Cardiac fibroblast (primary cell): ENCODE results near the gene IL1RN.
A peak's percentile ranks its signal among the peaks of the same experiment; 100 is the strongest.

Experiments
- DNase-seq, 2 donors: peaks; one replicate each; pipeline versions ENCODE4 v3.0.0 to v3.0.0-alpha.2; 2010; ENCODE audit warnings: low read depth in 2 of 2
- H3K4me3 ChIP-seq, 2 donors: replicated peaks in 1 of 2; 1 replicate in 1 of 2; 2 replicates in 1 of 2; pipeline ENCODE4 v1.5.1; 2011; ENCODE audit warnings: low read depth in 2 of 2, low read length in 2 of 2, mild to moderate bottlenecking in 2 of 2, moderate library complexity in 1 of 2
- TF ChIP-seq, protein P1 (sequence below): IDR thresholded peaks from one replicate; pipeline ENCODE4 v1.5.1; 2011; ENCODE audit warnings: low read depth, mild to moderate bottlenecking, low read length, inconsistent platforms

The IL1RN gene

DNA sequence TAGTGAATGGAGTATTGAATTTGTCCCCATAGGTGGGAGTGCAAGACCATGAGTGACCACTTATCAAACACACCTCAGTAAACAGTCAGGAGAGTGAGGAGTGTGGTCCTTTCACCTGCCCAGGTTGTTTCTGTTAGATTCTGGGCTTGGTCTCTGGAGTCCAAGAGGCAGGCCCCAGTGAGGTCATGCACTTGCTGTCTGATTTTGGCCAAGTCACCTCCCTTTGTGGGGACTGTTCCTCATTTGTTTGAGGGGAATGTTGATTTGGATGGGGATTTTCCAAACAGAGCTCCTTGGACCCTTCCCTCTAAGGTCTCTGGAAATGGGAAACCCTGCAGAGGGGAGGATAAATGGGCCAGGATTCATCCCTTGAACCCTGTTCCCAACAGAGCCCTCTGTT, 7.3 kb downstream of the IL1RN start:
- no peak overlapping the region for H3K4me3 ChIP-seq
- TF ChIP-seq, protein P1, sequence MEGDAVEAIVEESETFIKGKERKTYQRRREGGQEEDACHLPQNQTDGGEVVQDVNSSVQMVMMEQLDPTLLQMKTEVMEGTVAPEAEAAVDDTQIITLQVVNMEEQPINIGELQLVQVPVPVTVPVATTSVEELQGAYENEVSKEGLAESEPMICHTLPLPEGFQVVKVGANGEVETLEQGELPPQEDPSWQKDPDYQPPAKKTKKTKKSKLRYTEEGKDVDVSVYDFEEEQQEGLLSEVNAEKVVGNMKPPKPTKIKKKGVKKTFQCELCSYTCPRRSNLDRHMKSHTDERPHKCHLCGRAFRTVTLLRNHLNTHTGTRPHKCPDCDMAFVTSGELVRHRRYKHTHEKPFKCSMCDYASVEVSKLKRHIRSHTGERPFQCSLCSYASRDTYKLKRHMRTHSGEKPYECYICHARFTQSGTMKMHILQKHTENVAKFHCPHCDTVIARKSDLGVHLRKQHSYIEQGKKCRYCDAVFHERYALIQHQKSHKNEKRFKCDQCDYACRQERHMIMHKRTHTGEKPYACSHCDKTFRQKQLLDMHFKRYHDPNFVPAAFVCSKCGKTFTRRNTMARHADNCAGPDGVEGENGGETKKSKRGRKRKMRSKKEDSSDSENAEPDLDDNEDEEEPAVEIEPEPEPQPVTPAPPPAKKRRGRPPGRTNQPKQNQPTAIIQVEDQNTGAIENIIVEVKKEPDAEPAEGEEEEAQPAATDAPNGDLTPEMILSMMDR = no peak
- DNase-seq = no peak

DNA sequence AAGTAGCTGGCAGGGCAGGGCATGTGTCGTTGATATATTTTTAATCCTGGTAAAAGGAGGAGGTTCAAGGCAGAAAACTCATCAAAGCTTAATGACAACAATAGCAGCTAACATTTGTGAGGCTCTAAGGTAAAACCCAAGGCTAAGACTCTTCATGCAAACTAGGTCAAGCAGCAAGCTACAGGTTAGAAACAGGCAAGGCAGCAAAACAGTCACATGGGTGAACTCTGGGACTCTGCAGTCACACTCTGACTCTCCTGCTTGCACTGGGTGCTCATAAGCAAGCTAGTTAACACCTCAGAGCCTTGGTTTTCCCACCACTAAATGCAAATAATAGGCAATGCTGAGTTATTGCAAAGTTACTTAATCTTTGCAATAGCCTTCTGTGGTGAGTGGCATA, 7.9 kb downstream of the IL1RN start:
- no peak for DNase-seq
- H3K4me3 ChIP-seq = no peak overlapping the region
- TF ChIP-seq, protein P1 = no peak

DNA sequence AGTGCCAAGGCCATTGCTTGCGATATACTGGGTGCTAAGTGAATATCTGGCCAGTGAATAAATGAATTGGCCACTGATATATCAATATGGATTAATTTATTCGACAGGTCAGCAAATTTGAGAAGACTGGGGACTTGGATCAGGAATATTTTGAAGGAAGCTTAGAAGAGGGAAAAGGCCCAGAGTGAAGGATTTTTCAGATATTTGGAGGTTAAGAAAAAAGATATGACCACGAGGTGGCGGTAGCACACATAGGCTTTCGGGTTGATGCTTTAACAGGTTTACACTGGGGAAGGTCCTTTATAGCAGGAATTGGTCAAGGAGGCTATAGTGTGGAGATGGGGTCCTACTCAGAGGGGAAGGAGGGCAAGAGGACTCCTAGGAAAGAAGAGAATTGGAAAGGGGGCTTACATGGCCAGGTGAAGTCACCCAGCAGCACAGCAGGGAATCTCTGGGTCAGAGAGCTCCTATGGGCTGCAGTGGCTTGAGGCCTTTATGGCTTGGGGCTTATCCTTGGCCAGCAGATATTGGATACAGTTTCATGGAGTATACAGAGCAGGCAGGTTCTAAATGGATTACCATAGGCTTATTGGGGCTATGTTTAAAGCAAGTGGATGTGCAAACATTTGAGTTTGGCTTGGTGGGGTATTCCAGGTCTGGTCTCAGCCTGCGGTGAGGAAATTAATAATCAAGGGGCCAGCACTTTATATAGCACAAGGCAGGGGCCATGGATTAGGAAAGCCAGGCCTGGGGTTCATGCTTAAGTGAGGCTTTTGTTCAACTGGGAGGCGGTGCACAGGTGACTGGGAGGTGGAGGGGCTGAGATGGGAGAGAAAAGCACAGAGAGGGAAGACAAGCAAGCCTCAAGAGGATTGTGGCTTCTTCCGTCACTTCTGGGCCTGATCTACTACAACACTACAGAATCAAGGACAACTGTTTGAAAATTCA, 9.7 kb downstream of the IL1RN start:
- DNase-seq = peak; percentile 61 to 65
- TF ChIP-seq, protein P1 = peak; percentile 62
- H3K4me3 ChIP-seq = no peak overlapping the region

DNA sequence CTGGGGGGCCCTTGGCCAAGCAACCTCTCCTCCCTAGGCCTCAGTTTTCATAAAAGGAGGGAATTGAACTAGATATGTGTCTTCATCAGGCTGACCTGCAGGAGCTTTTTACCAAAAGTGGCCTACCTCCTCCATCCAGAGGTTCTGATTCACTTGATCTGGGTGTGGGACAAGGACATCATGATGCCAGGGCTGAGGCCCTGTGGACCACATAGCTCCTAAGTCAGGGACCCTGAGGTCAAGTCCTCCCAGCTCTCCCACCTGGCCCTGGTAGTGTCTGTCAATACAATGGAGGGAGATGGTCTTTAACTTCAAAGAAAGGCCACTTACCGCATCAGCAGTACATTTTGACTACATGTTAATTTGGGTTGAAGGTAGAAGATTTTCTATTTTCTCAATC, 10.4 kb downstream of the IL1RN start:
- no peak overlapping the region for H3K4me3 ChIP-seq
- TF ChIP-seq, protein P1 = no peak
- no peak for DNase-seq

DNA sequence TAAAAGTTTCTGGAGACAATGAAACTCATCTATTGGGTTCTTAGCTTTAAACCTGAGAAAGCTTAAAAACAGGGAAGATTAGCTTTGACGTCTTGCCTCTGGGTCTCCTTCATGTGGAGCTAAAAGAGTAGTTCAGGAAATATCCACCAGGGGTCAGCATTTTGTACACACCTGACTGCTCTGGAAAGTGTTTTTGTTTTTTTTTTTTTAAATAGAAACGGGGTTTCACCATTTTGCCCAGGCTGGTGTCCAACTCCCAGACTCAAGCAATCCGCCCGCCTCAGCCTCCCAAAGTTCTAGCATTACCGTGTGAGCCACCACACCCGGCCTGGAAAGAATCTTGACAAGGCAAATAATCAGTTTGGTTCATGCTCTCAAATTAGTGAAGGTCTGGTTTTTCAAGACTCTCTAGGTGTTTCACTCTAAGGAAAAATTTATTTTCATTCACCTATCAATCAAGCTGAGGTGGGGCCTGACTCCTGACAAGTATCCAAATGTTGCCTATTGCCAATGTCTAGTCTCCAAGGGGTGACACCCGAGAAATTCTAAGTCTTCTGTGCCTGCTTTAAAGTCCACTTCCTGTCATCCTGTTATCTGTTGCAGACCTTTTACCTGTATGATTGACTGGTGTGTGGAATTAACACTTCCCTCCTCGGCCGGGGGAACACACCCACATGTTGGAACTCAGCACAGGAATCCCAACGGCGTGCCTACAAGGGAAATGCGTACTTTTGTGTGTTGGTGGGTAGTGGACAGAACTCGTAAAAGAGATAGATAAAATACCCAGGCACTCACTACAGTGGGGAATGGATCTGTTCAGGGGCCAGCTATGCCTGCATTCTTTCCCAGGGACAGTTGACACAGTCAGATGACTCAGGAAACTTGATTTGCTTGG, 11.3 kb downstream of the IL1RN start:
- DNase-seq = peak; percentile 81 to 82
- TF ChIP-seq, protein P1 = peak; percentile 68
- no peak overlapping the region for H3K4me3 ChIP-seq

DNA sequence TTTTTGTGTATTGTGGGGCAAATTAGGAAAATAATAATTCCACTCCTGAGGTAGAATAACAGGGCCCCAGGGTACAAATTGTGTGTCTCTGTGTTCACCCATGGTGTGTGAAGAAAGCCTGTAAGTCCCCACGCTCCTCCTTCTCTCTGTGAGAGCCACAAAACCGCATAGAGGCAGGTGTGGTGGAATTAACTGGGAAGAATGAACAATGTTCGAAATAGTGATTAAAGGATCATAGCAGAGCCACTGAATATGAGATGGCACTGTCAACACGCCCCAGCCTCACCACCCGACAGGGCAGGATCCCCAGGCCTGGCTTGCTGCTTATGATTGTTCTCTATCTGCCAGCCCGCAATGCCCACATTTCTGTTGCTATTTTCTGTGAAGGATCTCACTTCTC, 14.1 kb downstream of the IL1RN start:
- no peak for DNase-seq
- H3K4me3 ChIP-seq = no peak overlapping the region
- TF ChIP-seq, protein P1 = no peak
